K562 (cell line): ENCODE results near the gene NCCRP1. TPM values are rescaled to one million over a fixed set of nuclear protein-coding genes. Genes with fewer than 3 reads are reported as not detected.

Experiments
- E2F6 ChIP-seq, 2 experiments: IDR thresholded peaks; 2 replicates each; pipeline ENCODE4 v1.6.1; 2011; ENCODE audit warnings: borderline replicate concordance in 1 of 2, control low read depth in 1 of 2, low read depth in 1 of 2, low read length in 1 of 2, mild to moderate bottlenecking in 1 of 2, mixed read lengths in 1 of 2, moderate library complexity in 1 of 2; ENCODE audit not compliant: insufficient read depth in 1 of 2, insufficient read length in 1 of 2, poor library complexity in 1 of 2, severe bottlenecking in 1 of 2; ENCODE audit errors: extremely low read depth in 1 of 2
- ETS2 ChIP-seq: IDR thresholded peaks from 2 replicates; pipeline ENCODE4 v1.6.1; 2016; ENCODE audit warnings: borderline replicate concordance, missing genetic modification characterization, mild to moderate bottlenecking, moderate library complexity, missing compliant biosample characterization; ENCODE audit not compliant: poor library complexity, severe bottlenecking
- ETV1 ChIP-seq: fragments of 450-650 bp; conservative IDR thresholded peaks from 2 replicates; pipeline ENCODE4 v1.6.1; 2016; ENCODE audit warnings: missing genetic modification characterization, control low read depth, low read depth, missing compliant biosample characterization
- GABPB1 ChIP-seq: sonication (generic); formaldehyde crosslinking; IDR thresholded peaks from 2 replicates; pipeline ENCODE4 v1.8.0; 2022; ENCODE audit warnings: mild to moderate bottlenecking, missing genetic modification reagents
- HIVEP1 ChIP-seq: fragments of 250-450 bp; sonication (Bioruptor Pico); IDR thresholded peaks from 2 replicates; pipeline ENCODE4 v1.4.0; 2020; ENCODE audit warnings: mild to moderate bottlenecking
- MAFF ChIP-seq: IDR thresholded peaks from 2 replicates; pipeline ENCODE4 v1.6.1; 2012; ENCODE audit warnings: low read length, improper control_type of control experiment
- PYGO2 ChIP-seq: fragments of 450-650 bp; IDR thresholded peaks from 2 replicates; pipeline ENCODE4 v1.6.1; 2016; ENCODE audit warnings: mild to moderate bottlenecking, missing genetic modification characterization, moderate library complexity, missing compliant biosample characterization
- TAF1 ChIP-seq: IDR thresholded peaks from 2 replicates; pipeline ENCODE4 v1.6.1; 2011; ENCODE audit warnings: mild to moderate bottlenecking, low read length, moderate library complexity; ENCODE audit not compliant: insufficient read depth, control insufficient read depth, severe bottlenecking; ENCODE audit errors: extremely low read depth
- ZFP1 ChIP-seq: fragments of 450-650 bp; formaldehyde crosslinking; IDR thresholded peaks from 2 replicates; pipeline ENCODE4 v1.4.0; 2020; ENCODE audit warnings: mild to moderate bottlenecking, mixed read lengths
- ZNF668 ChIP-seq: fragments of 250-450 bp; sonication (Bioruptor Pico); IDR thresholded peaks from 2 replicates; pipeline ENCODE4 v1.8.0; 2022; ENCODE audit warnings: mild to moderate bottlenecking, inconsistent platforms
- ZNF830 ChIP-seq: fragments of 250-450 bp; sonication (Bioruptor Pico); IDR thresholded peaks from 2 replicates; pipeline ENCODE4 v1.5.0; 2021; ENCODE audit warnings: mild to moderate bottlenecking
- polyA plus RNA-seq, 8 experiments: library from polyadenylated mRNA; depleted of rRNA in 4 of 8; stranded (reverse) in 5 of 8; unstranded in 3 of 8; fragments of >200 nt; fragmentation: Nextera tagmentation in 2 of 8; fragmentation: Illumina TruSeq in 1 of 8; extraction: Ambion mirVana in 2 of 8; extraction: Trizol in 1 of 8; gene quantifications; 2 replicates each; pipeline versions ENCODE4 v1.2.1 to v1.2.3, GENCODE V29; 2011 to 2014; ENCODE audit warnings: inconsistent platforms in 1 of 8, missing spikeins in 1 of 8
- total RNA-seq, 7 experiments: library from RNA; depleted of rRNA in 6 of 7; stranded (reverse); fragments of >200 nt in 6 of 7; fragmentation: Illumina TruSeq in 2 of 7; extraction: Trizol in 2 of 7; gene quantifications; 2 replicates each; pipeline versions ENCODE4 v1.2.1 to v1.2.3, GENCODE V29; 2011 to 2021; ENCODE audit warnings: low replicate concordance in 1 of 7

Gene NCCRP1
- total and polyA plus RNA-seq, 9 of the 15 experiments (the other 6 are each of a cell fraction or from before 2014, with no cell fraction given), result 0.05 TPM; not detected in 8

- TF ChIP-seq MAFF (no peak), HIVEP1 (no peak), ETS2 (no peak), GABPB1 (CRISPR knock-in tag) (no peak), E2F6 (IDR thresholded peaks at IDR 0.05; ENCODE audit: borderline replicate concordance in 1 of 2, extremely low read depth in 1 of 2, insufficient read depth in 1 of 2, insufficient read length in 1 of 2, low read depth in 1 of 2, low read length in 1 of 2, poor library complexity in 1 of 2, severe bottlenecking in 1 of 2) (no peak), PYGO2 (no peak), ETV1 (no peak), TAF1 (no peak), ZNF830 (no peak), ZNF668 (CRISPR knock-in tag) (no peak), ZFP1 (CRISPR knock-in tag) (no peak)
These were observed 44.7 kb upstream of the NCCRP1 start (continued) for GRCh38 chr19:39152066-39152465.
